SK-N-SH (cell line): ENCODE results near the gene RFX3.

Experiments
- FOXJ3 ChIP-seq: sonication (generic); formaldehyde crosslinking; IDR thresholded peaks from 2 replicates; pipeline ENCODE4 v1.5.1; 2020; ENCODE audit warnings: mild to moderate bottlenecking, missing genetic modification reagents
- NRF1 ChIP-seq: IDR thresholded peaks from 2 replicates; pipeline ENCODE4 v1.6.1; 2012; ENCODE audit warnings: low read depth, mild to moderate bottlenecking, low read length
- POLR2AphosphoS5 ChIP-seq: IDR thresholded peaks from 2 replicates; pipeline ENCODE4 v1.6.1; 2012; ENCODE audit warnings: low read depth, low read length
- YY1 ChIP-seq: IDR thresholded peaks from 2 replicates; pipeline ENCODE4 v1.4.0; 2012; ENCODE audit warnings: low read depth, mild to moderate bottlenecking
- TF ChIP-seq, protein P1 (sequence below): fragments of 200-600 bp; sonication (generic); IDR thresholded peaks from 2 replicates; pipeline ENCODE4 v1.6.1; 2017; ENCODE audit warnings: antibody characterized with exemption, mild to moderate bottlenecking, moderate library complexity
- TF ChIP-seq, protein P2 (sequence below): IDR thresholded peaks from 2 replicates; pipeline ENCODE4 v1.4.0; 2012; ENCODE audit warnings: low read depth
- TF ChIP-seq, protein P3 (sequence below): fragments of 150-350 bp; IDR thresholded peaks from 2 replicates; pipeline ENCODE4 v1.6.1; 2016; ENCODE audit warnings: mild to moderate bottlenecking, low read depth, low read length
- TF ChIP-seq, protein P4 (sequence below): fragments of 150-350 bp; IDR thresholded peaks from 2 replicates; pipeline ENCODE4 v1.6.1; 2017; ENCODE audit warnings: antibody characterized with exemption, low read length, low read depth, borderline replicate concordance

DNA sequence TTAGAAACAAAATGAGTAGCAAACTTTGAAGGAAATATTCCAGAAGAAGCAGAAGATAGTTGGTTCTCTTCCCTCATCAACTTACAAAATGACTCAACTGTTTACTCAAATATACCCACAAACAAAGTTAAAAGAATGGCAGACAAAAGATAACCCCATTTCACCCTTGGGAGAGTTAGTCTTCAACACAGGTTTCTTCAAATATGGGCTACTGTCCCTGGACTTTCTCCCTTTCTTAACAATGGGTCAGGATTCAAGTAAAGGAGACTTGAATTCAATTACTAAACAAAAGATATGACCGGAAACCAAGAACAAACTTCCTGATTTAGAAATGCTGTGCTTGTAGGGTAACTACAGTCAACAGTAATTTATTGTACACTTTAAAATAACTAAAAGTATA lies 14.2 kb downstream of the RFX3 start:
- TF ChIP-seq, protein P1, sequence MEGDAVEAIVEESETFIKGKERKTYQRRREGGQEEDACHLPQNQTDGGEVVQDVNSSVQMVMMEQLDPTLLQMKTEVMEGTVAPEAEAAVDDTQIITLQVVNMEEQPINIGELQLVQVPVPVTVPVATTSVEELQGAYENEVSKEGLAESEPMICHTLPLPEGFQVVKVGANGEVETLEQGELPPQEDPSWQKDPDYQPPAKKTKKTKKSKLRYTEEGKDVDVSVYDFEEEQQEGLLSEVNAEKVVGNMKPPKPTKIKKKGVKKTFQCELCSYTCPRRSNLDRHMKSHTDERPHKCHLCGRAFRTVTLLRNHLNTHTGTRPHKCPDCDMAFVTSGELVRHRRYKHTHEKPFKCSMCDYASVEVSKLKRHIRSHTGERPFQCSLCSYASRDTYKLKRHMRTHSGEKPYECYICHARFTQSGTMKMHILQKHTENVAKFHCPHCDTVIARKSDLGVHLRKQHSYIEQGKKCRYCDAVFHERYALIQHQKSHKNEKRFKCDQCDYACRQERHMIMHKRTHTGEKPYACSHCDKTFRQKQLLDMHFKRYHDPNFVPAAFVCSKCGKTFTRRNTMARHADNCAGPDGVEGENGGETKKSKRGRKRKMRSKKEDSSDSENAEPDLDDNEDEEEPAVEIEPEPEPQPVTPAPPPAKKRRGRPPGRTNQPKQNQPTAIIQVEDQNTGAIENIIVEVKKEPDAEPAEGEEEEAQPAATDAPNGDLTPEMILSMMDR: no peak
- TF ChIP-seq, protein P2, sequence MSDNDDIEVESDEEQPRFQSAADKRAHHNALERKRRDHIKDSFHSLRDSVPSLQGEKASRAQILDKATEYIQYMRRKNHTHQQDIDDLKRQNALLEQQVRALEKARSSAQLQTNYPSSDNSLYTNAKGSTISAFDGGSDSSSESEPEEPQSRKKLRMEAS: no peak
- no peak for TF ChIP-seq POLR2AphosphoS5
- no peak for TF ChIP-seq YY1
- no peak for TF ChIP-seq FOXJ3
- TF ChIP-seq, protein P3, sequence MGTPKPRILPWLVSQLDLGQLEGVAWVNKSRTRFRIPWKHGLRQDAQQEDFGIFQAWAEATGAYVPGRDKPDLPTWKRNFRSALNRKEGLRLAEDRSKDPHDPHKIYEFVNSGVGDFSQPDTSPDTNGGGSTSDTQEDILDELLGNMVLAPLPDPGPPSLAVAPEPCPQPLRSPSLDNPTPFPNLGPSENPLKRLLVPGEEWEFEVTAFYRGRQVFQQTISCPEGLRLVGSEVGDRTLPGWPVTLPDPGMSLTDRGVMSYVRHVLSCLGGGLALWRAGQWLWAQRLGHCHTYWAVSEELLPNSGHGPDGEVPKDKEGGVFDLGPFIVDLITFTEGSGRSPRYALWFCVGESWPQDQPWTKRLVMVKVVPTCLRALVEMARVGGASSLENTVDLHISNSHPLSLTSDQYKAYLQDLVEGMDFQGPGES: no peak
- no peak for TF ChIP-seq NRF1
- TF ChIP-seq, protein P4, sequence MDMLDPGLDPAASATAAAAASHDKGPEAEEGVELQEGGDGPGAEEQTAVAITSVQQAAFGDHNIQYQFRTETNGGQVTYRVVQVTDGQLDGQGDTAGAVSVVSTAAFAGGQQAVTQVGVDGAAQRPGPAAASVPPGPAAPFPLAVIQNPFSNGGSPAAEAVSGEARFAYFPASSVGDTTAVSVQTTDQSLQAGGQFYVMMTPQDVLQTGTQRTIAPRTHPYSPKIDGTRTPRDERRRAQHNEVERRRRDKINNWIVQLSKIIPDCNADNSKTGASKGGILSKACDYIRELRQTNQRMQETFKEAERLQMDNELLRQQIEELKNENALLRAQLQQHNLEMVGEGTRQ: no peak
